GM19452 (cell line): ENCODE results near the gene SYNDIG1.
A peak's percentile ranks its signal among the peaks of the same experiment; 100 is the strongest.
"Not testable (repeated sequence)": the region's sequence is repeated elsewhere in the genome, so short reads cannot be mapped to it uniquely, and the experiment has no call there.

ENCODE experiments used
- ATAC-seq: cut with Tn5 transposase; IDR thresholded peaks from one replicate; pipeline ENCODE4 v1.9.1; 2021; ENCODE audit not compliant: unreplicated experiment

SYNDIG1 gene

DNA sequence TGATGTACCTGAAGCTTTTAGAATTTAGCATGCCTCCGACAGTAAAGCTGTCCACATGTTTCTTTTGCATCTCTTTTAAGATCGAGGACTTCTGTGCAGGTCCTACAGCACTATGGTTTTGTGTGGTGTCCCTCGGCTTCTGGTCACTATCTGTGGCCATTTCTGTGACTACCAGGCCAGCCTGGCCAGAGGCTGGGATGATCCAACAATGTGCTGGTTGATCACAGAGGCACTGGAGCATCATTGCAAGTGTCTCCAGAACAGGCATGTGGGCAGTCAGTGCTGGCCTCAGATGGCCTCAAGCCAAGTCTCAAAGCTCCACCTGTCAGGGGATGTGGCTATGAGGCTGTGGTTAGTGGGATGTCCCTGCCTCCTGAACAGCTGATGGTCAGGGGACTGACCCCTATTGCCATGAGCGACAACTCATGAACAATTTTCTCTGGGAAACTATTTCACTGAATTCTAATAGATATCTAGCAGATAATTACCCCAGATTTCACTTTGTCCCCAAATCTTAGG is 136.6 kb downstream of the SYNDIG1 start:
- no peak for ATAC-seq

DNA sequence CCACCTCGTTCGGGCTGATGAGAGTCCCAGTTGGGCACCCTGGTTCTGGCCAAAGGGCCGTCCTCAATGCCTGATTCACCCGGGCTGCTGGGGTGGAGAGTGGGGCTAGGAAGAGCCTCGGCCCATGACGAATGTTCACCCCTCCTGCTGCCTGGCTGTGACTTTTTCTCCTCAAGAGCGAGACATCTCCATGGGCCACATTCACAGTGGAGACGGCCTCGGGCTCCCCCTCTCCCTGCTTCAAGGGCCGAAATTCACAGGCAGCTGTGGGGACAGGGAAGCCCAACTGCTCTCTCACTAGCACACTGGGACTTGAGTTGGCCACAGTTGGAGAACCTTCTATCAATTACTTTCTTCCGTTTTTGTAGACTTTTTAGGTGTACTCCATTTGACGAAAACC is 138.0 kb downstream of the SYNDIG1 start:
- ATAC-seq: no peak

DNA sequence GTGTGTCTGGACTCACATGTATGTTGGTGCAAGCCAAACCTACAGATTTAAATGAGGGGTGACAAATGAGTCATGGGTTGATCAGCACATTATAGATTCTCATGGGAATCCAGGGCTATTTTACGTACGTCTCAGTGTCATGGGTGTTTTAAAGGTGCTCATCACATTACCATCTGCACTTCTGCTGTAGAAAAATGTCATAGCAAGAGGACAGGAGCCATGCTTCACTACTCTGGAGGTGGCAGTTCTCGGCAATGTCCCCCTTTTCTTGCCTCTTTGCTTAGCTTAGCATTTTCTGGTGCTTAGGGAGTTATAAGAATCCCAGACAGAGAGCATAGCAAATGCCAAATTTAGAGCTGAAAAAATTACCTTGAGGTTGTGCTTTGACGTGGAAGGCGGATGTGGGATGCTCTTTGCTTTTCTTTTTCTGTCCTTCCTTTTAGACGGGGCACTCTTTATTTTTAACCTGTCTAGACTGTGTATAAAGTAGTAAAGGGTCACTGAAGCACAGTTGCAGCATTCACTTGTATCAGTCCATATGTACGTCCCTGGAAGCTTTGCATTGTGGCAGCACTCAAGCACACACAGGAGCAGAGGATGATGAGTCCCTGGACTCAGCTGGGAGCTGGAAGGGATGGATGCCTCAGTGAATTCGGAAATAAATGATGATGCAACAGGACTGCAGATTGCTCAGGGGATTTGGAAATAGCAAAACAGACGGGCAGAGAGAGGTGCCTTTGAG is 139.7 kb downstream of the SYNDIG1 start:
- ATAC-seq: peak; percentile 70

DNA sequence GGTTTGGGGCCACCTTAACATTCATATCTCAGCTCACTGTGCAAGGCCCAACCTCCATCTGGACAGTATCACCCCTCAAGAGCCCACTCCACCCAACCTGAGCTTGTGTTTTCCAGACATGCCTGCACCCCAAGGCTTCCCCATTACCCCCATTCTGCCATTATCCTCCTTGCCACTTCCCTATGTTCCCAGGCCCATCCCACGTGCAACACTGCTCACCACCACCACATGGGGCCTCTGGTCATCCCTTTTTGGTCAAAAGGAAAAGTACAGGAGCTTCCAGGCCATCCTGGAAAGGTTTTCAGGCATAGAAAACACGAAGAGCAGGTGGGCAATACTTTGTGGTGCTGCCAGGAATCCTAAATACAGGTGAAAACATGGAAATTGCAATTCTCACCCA is 140.3 kb downstream of the SYNDIG1 start:
- ATAC-seq: no peak

DNA sequence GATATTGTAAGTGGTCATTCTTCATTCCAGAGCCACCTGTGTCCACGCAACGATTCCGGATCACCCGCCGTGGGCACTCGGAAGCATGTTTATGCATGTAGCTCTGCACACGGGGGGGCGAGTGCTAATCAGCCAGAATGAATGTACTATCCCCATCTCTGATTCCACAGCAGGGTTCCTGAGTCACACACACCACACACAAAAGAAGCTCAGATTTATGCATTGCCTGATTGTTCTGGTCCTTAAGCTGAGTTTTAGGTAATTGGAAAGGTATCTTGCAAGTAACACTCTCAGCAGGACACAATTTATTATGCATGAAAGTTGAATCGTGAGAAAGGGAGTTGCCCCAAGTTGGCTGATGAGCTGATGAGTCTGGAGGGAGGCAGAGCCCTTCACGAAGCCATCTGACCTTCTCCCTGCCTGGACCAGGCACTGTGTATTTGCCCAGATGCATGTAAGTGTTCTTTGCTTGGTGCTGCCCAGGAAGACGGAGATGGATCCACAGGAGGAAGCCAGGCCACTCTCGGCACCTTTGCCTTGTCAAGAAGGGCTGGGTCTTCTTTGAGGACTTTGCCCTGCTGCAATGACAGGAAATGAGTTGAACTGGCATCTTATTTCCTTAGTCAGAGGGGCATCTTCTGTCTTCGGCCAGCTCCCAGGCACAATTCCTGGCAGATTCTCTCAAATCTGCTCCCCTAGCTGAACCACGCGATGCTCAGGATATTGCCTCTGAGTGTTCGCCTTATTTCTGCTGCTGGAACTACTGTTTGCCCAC is 141.1 kb downstream of the SYNDIG1 start:
- ATAC-seq: no peak

DNA sequence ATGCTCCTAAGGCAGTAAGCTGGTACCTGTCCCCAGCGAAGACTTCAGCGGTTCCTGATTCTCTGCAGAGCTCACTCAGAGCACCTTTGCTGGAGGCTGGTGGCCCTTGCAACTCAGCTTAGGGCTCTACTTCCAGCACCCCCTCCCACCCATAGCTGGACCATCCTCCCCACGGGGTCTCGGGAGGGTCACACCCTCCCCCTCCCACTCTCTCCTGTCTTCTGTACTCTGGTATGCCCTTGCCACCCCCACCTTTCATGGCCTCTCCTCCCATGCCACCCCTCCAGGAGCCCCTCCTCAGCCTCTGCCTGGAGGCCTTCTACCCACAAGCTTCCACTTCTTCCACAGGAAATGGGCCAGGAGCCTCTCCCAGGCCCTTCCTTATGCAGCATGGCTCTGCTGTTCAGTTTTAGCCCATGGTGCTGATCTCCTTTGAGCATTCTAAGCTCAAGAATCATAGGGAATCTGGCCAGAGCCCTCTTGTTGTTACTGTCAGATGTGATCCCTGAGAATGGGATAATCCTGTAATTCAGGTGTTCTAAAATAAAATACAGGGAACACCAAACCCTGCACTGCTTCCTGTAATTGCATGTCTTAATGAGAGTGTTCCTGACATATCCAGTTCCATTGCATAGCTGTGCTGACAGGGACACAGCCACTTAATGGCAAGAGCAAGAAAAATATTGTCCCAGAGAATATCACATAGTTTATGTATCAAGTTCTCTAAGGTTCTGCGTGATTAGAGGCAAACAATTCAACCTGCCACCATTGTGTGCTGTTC is 142.1 kb downstream of the SYNDIG1 start:
- no peak for ATAC-seq

DNA sequence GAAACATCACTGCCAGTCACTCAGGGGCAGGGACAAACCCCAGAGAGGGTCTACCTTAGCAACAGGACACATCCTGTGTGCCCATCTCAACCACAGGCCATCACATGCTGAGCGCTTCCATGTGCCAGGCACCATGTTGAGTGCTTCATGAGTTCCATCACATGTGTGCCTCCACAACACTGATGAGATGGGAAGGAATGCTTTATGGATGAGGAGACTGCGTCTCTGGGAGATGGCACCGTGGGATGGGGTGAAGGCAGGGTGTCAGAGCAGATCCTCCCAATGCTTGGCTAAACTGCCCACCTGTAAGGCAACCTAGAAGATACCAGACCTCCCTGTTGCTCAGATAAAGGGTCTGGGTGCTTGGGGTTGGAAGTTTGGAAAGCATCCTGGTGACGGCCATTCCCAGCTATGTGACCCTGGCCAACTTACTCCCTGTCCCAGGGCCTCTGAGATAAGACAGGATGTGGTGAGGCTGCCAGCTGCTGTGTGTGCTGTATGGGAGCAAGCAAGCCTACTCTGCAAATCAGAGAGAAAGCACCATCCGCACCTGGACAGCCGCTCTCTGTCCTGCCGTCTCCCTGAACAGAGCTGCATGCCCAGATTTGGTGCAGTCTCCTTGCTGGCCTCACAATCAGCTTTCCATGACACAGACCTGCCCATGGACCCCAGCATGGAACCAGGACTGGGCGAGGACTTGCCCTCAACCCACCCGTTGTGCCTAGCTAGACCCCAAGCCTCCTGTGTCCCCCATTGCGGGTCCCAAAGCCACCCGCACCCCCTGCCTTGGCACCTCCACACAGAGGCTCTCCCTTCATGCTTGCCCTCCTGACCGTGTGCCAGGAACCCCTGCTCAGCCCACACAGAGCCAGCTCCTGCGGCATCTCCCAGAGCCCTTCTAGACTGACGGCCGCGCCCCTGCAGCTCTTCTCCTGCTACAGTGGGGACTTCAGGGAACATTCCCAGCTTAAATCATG is 143.7 kb downstream of the SYNDIG1 start:
- no peak for ATAC-seq

DNA sequence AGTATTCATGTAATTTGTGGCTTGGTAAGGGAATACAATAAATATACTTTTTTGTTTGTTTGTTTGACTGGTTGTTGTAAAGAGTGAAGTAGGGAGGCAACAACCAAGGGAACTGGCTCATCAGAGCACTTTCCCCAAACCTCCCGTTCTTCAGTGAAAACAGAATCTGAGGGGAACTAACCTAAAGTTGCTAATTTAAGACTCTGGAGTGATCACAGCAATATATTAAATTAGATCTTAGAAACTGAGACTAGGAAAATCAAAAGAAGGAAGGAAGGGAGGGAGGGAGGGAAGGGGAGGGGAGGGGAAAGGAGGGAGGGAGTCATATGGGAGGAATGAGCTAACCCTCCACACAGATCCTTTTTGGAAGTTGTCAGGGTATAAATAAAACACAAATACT is 144.9 kb downstream of the SYNDIG1 start:
- ATAC-seq: no peak

DNA sequence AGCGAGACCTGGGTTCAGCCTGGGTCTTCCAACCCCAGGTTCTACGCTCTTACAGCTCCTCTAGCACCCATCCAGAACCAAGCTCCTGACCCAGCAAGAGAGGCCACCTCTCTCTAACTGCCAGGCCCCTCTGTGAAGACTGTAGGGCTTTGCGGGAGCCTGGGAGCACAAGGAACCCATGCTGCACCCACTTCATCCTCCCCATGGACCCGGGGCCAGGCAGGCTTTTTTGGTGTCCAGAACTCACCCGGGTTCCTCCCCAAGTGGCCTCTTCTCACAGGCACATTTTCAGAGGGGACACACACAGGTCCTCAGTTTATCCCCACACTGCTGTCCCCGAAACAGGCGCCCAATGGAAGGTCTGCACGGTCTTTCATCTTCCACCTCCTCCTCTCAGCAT is 145.9 kb downstream of the SYNDIG1 start:
- ATAC-seq: no peak

DNA sequence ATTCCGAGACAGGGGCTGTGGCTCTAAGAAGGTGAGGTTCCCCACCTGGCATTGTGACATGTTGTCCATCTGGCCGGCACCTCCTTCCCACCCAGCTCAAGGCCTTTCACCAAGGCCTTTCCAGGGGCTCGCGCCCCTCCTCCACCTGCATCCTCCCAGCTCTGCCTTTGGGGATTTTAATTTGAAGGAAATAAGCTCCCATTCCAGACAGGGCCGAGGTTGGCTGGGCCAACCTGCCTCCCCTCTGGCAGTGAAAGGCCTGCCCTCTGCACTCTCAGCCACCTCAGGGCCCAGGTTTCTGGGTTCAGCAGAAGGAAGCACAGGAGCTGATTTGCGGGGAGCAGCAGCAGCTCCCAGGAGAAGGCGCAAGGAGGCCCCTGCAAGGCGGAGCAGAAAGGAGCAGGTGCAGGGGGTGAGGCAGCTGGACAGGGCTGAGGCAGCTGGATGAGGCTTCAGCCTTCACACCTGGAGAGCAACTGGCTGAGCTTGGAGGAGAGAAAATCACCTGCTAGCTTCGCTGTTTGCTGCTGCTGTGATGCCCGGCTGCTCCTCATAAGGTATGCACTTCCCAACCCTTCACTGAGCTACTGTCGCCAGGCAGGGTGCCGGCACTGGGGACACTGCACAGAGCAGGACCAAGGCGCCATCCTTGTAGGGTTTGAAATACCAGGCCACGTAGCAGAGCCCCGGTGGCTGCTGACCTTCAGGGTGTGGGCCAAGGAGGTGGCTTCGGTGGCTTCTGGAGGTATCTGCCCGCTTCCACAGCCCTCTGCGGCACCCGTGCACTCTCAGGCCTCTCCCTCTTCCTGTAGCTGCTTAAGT is 147.0 kb downstream of the SYNDIG1 start:
- no peak for ATAC-seq

DNA sequence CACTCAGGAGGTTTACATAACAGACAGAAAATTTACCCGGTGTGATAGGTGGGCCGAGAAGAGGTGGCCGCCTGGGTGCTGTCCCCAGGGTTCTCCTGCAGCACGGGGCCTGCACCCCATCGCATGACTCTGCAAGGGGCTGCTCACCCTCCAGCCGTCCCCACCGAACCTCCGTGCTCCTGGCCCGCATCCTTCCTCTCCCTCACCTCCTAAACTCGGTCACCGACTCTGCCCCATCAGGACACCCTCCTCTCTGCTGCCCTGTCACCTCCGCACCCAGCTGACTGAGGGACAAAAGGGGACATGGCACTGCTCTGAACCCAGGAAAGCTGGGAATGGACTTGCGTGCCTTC is 147.6 kb downstream of the SYNDIG1 start:
- ATAC-seq: no peak

DNA sequence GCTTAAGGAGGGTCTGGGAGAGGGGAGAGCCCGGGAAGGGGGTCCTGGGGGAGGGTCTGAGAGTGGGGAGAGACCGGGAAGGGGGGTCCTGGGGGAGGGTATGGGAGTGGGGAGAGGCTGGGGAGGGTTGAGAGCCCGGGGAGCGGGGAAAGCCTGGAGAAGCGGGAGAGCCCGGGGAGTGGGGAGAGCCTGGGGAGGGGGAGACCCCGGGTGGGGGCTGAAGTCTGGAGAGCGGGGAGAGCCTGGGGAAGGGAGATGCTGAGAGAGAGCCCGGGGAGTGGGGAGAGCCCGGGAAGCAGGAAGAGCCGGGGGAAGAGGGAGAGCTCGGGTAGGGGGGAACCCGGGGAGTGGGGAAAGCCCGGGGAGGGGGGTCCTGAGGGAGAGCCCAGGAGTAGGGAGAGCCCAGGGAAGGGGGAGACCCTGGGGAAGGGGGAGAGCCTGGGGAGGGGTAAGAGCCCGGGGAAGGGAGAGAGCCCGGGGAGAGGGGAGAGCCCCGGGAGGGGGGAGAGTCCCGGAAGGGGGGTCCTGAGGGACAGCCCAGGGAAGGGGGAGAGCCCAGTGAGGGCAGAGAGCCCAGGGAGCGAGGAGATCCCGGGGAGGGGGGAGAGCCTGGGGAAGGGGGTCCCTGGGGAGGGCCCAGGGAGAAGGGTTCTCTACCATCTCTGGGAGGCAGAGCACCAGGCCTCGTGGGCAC is 148.5 kb downstream of the SYNDIG1 start:
- no peak for ATAC-seq

DNA sequence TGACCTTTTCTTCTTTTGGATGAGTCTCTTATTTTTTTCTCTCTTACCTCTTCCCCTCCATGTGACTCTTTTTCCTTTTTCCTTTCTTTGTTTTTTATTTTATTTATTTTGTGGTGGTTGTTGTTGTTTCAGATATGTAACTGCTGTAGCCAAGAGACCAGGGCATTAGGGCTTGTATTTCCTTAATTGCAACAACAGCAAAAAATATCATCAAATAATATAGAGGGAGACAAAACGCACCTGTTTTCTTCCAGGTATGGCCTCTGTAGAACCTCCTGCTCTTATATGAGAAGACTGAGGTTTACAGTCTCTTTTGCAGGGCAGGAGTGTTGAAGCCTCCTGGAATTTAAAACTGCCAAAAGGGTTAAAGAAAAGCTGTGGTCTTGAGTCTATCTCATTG is 149.3 kb downstream of the SYNDIG1 start:
- no peak for ATAC-seq

DNA sequence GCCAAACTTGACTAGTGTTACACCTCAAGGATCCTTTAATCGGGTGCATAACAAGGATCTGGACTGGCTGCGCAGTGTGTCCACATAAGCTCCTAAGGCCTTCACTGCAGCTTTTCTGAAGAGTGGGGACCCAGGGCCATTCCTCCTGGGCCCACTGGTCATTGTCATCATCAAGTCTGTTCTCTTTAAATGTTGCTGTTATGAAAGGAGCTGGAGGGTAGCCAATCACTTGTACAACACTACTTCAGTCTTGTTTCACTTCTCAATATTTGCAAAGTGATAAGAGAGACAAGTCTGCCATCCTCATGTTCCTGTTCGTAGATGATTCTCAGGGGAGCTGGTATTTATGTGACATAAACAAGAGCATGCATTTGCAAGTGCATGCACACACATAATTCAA is 149.8 kb downstream of the SYNDIG1 start:
- no peak for ATAC-seq

DNA sequence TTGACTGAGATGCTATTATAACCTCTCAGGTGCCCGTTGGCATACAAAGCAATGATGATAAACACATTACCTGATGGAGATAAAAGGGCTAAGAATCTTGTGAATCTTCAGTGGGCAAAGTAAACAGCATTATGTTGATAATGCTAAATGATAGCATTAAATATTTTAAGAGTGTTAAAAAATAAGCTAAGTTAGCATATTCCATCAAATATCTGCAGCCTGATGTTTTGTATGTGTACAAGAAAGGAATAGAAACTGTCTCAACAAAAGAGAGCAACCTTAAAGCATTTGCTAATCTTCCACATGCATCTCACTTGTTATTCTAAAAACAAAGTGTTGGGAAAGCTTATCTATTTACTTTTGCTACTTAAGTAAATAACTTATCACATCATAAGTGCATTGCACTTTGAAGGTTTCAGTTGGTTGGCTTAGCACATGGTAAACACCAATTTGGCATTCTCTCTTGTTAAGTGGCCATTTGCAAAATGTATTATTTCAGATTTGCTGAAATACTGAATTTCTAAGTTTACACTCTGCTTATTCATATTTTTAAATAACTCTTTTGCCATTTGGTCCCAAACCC is 151.6 kb downstream of the SYNDIG1 start:
- no peak for ATAC-seq

DNA sequence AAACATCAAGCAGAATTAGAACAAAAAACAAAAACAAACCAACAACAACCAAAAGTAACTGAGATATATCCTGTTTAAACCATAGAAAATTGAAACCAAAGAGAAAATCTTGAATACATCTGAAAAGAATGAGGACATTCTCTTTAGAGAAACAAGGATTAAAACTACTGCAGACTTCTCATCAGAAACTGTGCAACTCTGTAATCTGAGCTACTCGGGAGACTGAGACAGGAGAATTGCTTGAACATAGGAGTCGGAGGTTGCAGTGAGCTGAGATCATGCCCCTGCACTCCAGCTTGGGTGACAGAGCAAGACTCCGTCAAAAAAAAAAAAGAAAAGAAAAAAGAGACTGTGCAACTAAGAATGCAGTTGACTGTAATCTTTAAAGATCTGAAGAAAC is 153.4 kb downstream of the SYNDIG1 start:
- ATAC-seq: no peak

DNA sequence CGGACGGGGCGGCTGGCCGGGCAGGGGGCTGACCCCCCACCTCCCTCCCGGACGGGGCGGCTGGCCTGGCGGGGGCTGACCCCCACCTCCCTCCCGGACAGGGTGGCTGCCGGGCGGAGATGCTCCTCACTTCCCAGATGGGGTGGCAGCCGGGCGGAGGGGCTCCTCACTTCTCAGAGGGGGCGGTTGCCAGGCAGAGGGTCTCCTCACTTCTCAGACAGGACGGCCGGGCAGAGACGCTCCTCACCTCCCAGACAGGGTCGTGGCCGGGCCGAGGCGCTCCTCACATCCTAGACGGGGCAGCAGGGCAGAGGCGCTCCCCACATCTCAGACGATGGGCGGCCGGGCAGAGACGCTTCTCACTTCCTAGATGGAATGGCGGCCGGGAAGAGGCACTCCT is 156.7 kb downstream of the SYNDIG1 start:
- ATAC-seq: not testable (repeated sequence)

DNA sequence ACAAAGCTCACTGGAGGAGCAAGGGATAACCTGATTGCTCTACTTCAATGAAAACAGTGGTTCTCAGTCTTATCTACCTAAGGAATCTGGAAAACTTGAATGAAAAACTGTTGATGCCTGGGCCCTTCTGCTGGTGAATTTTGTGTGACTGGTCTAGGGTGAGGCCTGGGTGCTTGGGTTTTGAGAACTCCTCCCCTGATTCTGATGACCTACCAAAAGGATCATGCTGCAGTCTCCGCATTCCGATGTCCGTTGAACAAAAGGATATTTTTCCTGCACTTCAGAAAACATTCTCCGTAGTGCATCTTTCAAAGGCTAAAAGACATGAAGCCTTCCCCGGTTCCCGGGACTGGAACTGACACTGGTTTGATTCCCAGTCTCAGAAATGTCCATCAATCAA is 157.9 kb downstream of the SYNDIG1 start:
- no peak for ATAC-seq

DNA sequence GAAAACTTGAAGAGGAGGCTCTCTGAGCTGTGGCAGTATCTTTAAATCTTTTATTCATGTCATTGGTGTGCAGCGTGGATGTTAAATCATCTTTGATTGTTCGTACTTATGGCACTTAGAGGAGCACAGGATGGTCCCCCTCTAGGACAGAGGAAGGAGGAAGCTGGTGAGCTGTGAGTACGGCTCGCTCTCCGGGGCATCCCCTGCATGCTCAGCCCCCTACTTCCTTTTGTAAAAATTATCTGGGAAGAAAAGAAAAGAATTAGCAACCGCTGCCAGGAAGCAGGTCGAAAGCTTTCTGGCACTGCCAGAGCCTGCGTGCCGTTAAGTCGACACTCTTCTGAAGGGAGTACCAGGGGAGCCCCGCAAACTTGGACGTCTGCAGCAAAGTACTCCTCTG is 158.5 kb downstream of the SYNDIG1 start:
- ATAC-seq: no peak
